Epithelial cell of proximal tubule (primary cell): ENCODE data around the gene PRR36. TPM values are rescaled to one million over a fixed set of nuclear protein-coding genes. Genes with fewer than 3 reads are reported as not detected.

Experiments
- DNase-seq: peaks from one replicate; pipeline ENCODE4 v3.0.0-alpha.2; 2011; ENCODE audit warnings: low read depth
- H3K4me3 ChIP-seq: 2 replicates; pipeline ENCODE4 v1.5.1; 2011; ENCODE audit warnings: low read depth, mild to moderate bottlenecking, low read length
- CTCF ChIP-seq: conservative IDR thresholded peaks from 2 replicates; pipeline ENCODE4 v1.5.1; 2012; ENCODE audit warnings: low read depth, mild to moderate bottlenecking, low read length
- total RNA-seq: library from RNA; depleted of rRNA; stranded (reverse); fragments of >200 nt; gene quantifications from 2 replicates; pipeline ENCODE4 v1.2.3, GENCODE V29; 2015

Gene PRR36
- total RNA-seq, 1 donor from 2014 or later = 0.81 TPM

DNA sequence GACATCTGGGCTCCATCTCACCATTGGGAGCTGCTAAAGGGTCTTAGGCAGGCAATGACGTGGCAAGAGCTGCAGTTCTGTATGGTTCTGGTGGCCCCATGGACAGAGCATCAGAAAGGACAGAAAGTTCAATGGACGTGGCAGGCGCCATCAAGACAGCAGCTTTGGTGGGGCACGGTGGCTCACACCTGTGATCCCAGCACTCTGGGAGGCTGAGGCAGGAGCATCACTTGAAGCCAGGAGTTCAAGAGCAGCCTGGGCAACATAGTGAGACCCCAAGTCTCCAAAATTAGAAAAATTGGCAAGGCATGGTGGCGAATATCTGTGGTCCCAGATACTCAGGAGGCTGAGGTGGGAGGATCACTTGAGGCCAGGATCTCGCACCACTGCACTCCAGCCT is 34.7 kb downstream of the PRR36 start:
- H3K4me3 ChIP-seq = no peak overlapping the region
- DNase-seq = no peak
- no peak for TF ChIP-seq CTCF

GRCh38 chr19:7833225-7834099 is 40.7 kb downstream of the PRR36 start:
- TF ChIP-seq CTCF = no peak
- no peak overlapping the region for H3K4me3 ChIP-seq
- no peak for DNase-seq

- DNase-seq = no peak
- H3K4me3 ChIP-seq = no peak overlapping the region
- no peak for TF ChIP-seq CTCF
Measured at GRCh38 chr19:7832781-7833180, 41.4 kb downstream of the PRR36 start.

DNA sequence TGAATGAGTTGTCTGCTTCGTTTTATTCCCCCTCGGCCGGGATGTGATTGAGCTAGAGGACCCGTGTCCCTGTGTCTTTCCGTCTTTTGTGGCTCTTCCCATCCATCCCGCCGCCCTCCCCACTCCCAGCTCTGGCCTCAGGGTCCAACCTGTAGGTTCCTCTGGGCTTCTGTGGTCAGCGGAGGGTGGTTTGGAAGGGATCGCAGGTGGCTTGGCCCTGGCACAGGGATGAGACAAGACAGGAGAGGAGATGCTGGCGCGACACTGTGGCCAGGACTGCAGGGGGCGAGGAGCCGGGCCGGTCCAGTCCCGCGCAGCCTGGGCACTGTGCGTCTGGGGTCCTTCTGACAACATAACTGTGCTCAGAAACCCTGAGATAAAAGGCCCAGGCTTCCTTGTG is 42.2 kb downstream of the PRR36 start:
- TF ChIP-seq CTCF = no peak
- H3K4me3 ChIP-seq = no peak overlapping the region
- DNase-seq = no peak

GRCh38 chr19:7831452-7831851 is 42.7 kb downstream of the PRR36 start:
- no peak for DNase-seq
- peak; percentile 66 for TF ChIP-seq CTCF
- peak overlapping the region; percentile 63 for H3K4me3 ChIP-seq

DNA sequence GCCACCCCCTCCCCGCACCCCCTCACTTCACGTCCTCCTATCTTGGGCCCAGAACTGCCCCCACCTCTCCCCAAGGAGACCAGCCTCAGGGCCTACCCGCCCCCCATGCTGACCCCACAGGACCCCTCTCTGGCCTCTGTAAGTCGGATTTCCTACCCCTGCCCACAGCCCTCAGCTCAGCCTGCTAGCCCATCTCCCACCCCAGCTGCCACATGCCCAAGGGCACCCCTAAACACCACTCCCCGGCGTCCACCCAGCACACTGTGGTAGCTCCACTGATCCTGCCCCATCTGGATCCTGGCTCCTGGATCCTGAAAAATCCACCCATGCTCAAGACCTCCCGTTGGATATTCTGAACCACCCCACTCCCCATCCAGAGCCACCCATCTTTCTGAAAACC is 43.4 kb downstream of the PRR36 start:
- no peak for TF ChIP-seq CTCF
- H3K4me3 ChIP-seq = peak overlapping the region; percentile 63
- DNase-seq = no peak

DNA sequence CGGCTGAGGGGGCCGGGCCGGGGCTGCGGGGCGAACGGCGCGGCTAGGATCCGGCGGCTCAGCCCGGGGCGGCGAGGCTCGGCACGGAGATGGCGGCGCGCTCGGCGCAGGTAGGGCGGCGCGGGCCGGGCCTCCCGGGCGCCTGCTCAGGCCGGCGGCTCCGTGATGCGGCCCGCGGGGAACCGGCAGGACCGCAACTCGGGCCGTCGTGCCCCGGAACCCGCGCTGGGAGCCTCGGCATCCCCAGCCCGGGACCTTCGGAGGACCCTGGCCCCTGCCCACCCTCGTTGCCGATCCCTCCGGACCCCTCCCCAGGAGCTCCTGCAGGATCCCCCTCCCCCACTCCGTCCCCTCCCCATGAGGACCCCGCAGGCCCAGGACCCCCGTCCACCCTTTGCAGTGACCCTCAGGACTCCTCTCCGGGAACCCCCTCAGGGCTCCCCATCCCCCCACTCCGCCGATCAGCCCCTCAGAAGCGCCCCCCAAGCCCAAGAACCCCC is 43.9 kb downstream of the PRR36 start:
- no peak for DNase-seq
- TF ChIP-seq CTCF = no peak
- peak overlapping the region; percentile 63 for H3K4me3 ChIP-seq
